Measurements from ENCODE around the gene VPS13D.

DNA sequence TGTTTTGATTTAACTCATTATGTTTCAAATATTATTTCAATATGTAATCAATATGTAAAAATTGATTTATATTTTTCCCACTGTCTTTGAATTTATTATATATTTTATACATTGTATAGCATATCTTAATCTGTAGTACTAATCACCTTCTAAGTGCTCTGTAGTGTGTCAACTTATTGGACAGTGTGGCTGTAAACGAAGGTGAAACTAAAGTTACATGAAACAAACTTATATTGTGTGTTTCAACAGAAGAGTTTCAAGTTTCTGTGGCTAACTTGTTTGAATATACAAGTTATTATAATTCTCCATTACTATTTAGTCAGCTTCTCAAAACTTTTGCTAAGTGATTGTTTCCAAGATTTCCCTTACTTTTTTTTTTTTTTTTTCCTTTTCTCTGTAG is 212.4 kb downstream of the VPS13D start:
- TF ChIP-seq, protein P1, sequence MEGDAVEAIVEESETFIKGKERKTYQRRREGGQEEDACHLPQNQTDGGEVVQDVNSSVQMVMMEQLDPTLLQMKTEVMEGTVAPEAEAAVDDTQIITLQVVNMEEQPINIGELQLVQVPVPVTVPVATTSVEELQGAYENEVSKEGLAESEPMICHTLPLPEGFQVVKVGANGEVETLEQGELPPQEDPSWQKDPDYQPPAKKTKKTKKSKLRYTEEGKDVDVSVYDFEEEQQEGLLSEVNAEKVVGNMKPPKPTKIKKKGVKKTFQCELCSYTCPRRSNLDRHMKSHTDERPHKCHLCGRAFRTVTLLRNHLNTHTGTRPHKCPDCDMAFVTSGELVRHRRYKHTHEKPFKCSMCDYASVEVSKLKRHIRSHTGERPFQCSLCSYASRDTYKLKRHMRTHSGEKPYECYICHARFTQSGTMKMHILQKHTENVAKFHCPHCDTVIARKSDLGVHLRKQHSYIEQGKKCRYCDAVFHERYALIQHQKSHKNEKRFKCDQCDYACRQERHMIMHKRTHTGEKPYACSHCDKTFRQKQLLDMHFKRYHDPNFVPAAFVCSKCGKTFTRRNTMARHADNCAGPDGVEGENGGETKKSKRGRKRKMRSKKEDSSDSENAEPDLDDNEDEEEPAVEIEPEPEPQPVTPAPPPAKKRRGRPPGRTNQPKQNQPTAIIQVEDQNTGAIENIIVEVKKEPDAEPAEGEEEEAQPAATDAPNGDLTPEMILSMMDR (IDR thresholded peaks at IDR 0.05 in 4 of 5, conservative IDR thresholded peaks at IDR 0.05 in 1 of 5), result no peak
- no peak for TF ChIP-seq POLR2A (IDR thresholded peaks at IDR 0.05)
